Activated CD4-positive, alpha-beta T cell treated with anti-CD3 and anti-CD28 coated beads, Interleukin-2, amount 50 U/mL, for 1 hour (primary cell): ENCODE results near the gene PSMD6.

Source experiments
- DNase-seq: peaks from one replicate; pipeline ENCODE4 v3.0.0-alpha.2; 2020

PSMD6 gene

DNA sequence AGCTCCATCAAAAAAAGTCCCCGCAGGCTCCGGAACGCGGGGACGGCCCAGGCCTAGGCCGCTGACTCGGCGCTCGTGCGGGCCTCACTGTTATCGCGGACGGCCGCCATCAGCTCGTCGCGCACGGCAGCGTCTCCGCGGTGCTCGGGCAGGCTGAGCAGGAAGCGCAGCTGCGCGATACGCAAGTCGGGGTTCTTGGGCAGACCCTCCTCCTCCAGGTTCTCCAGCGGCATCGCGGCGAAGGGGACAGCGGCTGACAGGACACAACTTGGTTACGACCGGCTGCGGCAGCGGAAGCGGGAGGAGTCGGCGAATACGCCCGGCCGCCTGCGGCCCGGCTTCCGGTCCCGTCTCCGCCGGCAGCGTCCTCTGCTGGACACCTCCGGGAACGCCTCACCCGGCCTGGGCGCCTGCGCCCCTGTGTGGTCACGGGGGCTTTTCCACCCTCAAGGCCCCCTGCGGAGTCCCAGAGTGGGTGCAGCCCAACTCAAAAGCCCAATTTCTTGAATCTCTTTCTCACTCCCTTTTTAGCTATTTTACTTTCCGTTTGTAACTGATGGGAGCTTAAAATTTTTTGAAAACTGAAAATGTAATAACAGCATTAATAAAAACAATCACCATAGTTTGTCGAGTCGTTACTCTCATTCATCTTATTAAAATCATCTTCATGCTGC is at the start of gene PSMD6:
Gene PSMD6 (minus strand): TSS at position 308 of the 674 bp plus-strand sequence. CDS start 75 bp downstream, at position 233.
- peak; percentile 91 for DNase-seq

- no peak for DNase-seq
Measured at GRCh38 chr3:64072126-64072525, 48.8 kb upstream of the PSMD6 start.

- DNase-seq = no peak
Measured at GRCh38 chr3:64070704-64071103, 47.4 kb upstream of the PSMD6 start.

- DNase-seq = no peak
Measured at GRCh38 chr3:64067506-64068346, 44.4 kb upstream of the PSMD6 start.

DNA sequence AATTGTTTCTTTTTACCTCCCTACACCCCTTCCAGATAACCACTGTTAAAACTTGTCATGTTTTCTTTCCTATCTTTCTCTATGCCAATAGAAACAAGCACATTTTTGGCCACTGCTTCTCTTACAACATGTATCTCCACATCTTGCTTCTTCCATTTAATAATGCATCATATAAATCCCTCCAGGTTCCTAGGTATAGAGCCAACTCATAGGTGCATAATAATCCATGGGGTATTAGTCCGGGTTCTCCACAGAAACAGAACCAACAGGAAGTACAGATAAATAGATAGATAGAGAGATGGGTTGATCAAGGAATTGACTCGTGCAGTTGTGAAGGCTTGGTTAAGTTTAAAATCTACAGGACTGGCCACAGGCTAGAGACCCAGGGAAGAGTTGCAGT is 41.5 kb upstream of the PSMD6 start:
- DNase-seq = no peak

DNA sequence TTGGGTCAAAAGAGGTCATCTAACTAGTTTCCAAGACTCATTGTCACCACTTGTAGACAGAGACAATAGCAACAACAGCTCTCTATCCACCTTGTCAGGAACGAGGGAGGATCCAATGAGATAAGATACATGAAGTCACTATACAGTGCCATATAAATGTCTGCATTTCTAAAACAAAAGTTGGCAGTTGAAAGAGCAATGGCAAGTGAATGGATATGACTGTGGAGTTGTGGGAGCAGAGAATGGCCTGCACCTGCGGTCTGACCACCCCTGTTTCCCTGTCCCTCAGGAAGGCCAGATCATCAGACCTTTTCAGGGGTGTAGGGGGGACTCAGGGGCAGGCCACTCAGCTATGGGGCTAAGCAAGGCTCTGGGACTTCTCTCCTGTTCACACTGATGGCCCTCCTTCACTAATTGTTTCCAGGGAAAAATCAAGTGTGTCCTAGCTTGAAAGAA is 40.7 kb upstream of the PSMD6 start:
- no peak for DNase-seq

DNA sequence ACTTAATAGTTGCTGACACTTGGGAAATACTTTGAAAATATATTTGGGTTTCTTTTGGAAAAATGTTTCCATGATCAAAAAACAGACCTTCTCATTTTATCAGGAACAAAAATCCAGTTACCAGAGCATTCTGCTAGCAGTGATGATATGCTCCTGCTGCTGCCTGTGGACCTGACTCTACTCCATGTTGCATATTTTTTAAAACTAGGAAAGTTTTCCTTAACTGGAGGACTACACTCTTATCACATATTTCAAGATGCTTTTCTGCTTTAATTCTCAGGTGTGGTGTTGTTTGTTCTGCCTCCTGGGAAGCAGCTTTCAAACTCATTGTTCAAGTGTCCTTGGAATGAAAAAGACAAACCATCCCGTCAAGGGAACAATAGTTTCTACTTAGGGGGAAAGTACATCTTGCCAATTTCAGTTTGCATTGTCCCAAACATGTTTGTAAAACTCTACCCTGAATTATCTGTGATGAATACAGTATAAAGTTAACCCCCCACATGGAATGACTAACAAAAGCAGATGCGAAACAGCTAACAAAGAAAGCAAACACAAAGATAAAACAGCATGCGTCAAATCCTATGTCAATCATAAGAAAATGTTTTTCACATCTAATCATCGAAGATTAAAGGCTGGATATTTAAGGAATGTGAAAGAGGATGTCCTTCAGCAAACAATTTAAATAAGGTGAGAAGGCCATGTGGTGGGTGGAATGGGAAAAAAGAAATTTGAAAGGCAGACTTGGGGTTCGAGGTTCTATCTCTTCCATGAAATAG is 40.1 kb upstream of the PSMD6 start:
- no peak for DNase-seq

- no peak for DNase-seq
Measured at GRCh38 chr3:64061628-64062027, 38.3 kb upstream of the PSMD6 start.

DNA sequence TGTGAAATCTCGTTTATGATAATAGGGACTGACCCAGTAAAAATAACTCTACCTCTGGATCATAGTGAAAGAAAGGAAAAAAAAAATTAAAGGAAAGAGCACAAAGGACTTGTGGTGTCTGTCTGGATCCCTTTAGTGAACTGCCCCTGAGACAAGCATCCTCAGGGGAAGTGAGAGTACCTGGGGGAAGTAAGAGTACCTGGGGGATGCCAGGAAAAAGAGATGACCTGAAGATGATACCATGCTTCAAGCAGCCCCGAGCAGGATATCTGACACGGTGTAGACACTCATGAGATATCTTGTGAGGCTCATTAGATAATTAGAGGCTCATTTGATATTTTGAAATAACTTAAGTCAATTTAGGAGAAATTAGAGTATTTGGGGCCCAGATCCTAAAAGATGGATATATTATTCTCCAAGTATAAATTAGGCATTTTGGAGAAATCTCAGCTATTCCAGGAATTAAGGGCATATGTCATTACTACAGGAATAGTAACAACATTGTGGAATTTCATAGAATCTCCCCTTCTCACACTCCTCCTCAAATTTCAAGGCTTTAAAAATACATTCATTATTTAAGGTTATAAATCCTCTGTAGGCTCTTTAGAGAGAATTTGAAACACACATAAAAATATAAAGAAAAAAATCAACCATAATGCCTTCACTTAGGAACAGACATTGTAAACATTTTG is 36.3 kb upstream of the PSMD6 start:
- no peak for DNase-seq

- no peak for DNase-seq
Measured at GRCh38 chr3:64058566-64058965, 35.3 kb upstream of the PSMD6 start.

- no peak for DNase-seq
Measured at GRCh38 chr3:64057231-64057630, 33.9 kb upstream of the PSMD6 start.

- no peak for DNase-seq
Measured at GRCh38 chr3:64056606-64057180, 33.4 kb upstream of the PSMD6 start.

DNA sequence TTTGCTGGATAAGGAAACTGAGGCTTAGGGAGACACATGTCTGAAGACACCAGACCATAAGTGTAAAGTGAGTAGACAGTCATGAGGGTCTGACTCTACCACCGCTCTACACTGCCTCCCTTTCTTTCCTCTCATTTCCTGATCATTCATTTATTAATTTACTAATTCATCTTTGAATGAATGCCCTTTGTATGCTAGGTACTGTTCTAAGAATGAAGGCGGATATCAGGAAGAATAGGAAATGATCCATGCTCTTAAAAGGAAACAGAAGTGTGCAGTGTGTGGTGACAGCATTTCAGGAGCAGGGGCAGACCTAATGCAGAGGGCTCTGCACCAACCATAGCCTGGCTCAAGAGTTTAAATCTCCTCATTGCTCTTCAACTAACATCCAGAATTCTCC is 31.8 kb upstream of the PSMD6 start:
- no peak for DNase-seq

DNA sequence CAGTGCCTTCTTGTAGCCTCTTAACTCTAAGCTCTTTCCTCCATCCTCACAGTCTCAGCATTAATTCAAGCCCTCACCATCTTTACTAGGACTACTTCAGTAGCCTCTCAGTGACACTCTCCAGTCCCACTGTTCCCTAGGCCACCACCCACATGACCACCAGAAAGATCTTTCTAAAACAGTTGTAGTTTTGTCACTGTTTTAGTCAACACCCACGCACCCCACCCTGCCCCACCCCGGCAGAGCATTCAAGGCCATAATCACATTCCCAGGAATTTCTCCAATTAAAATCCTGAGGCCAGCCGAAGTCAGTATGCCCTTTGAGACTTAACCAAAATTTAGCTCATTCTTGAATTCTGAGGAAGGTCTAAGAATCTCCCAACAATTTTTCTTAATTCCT is 31.2 kb upstream of the PSMD6 start:
- DNase-seq = no peak

DNA sequence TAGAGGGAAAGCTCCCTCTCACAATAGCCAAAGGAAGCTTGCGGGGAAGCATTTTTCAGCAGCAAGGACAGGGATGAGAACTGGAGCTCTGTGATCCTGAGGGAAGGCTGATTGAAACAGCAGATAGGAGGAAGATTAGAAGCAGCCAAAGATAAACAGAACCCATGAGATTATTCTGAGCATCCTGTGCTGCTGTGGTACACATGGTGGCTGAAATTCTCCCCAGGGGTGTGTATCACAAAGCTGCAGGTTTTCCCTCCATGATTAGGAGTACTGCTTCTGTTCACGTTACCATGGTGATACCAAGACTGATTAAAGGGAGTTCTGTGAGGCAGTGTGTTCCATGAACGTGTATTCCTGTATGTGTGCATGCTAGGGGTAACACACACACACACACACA is 30.3 kb upstream of the PSMD6 start:
- no peak for DNase-seq

GRCh38 chr3:64053117-64053516 is 29.8 kb upstream of the PSMD6 start:
- DNase-seq = no peak

GRCh38 chr3:64049832-64050231 is 26.5 kb upstream of the PSMD6 start:
- no peak for DNase-seq

DNA sequence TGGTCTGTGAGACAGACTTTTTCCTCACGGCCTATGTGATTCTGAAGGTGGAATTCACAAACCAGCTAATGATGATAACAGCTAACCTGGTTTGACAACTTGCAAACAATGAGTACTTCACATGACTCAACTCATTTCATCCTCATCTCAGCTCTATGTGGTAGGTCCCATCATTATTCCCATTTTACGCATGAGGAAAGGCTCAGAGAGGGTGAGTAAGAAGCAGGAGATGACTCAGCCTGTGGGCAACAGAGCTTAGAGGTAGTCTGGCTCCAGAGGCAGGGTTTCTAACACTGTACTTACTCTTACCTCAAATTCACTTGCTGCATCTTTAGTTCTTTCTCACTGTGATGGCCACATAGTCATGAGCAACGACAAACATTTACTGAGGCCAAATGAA is 25.8 kb upstream of the PSMD6 start:
- DNase-seq = no peak

DNA sequence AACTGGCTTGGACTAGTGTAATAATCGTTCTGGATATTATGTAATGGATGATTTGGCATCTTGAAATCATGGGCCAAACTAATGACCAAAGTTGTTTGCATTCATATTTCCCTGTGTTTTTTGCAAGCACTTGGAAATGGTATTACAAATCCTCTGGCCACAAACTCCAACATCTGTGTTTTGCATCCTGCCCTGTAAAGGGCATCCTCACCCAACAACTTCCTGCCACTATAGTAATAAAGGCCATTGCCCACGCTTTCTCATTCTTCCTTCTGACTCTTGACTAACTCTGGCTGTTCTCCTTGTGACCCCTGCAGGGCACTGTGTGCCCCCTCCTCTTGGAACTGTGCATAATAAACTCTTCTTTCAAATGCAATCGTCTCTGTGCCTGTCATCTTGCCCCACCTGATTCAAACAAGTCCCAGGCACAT is 25.4 kb upstream of the PSMD6 start:
- DNase-seq = no peak

DNA sequence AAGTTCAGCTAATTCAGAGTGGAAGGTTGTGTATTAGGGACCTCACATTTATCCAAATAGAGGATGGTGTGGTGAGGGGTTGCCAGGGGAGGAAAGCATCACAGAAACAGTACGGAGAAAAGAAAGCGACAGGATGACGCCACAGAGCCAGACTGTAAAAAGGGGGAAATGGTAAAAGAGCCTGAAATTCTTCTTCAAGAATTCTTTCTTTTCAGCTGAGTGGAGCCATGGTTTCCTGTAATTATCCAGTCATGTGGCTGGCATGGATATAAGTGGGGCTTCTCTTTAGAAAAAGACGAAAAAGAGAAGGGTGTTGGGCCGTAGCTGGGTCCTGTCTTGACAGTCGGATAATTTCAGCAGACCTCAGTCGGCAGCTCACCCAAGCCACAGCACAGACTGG is 24.5 kb upstream of the PSMD6 start:
- DNase-seq = no peak

DNA sequence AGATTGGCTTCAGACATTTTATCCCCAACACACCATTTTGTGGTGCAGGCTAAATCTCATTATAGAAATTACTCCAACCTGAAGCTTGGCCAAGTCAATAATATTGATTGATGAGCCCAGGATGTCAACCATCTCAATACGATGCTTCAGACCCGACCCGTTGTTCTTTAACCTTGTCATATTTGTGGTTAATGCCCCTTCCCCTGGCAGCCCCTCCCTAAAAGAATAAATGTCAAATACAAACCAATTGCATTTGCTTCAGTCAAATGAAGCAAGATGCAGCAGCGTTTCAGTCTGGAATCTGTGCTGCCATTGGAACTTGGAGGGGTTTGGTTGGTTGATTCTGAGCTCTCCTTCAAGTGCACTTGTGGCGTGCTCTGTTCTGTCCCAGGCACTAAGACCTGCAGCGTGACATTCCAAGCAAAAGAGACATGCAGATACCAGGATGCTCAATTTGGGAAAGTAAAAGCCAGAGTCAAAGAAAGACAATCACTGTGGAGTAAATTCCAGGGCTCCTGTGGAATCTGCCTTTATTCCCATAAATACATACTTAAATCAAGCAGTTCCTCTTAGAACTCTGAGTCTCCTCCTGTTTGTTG is 23.8 kb upstream of the PSMD6 start:
- no peak for DNase-seq

GRCh38 chr3:64046592-64046991 is 23.3 kb upstream of the PSMD6 start:
- DNase-seq = no peak
